DND-41 (cell line): Measurements from ENCODE around the gene B4GALNT3.

Experiments
- EZH2 ChIP-seq: IDR thresholded peaks from 3 replicates; pipeline ENCODE4 v1.6.1; 2012; ENCODE audit warnings: borderline replicate concordance, low read depth, mild to moderate bottlenecking, moderate library complexity, low read length, inconsistent platforms; ENCODE audit not compliant: severe bottlenecking
- TF ChIP-seq, protein P1 (sequence below): IDR thresholded peaks from 2 replicates; pipeline ENCODE4 v1.5.1; 2012; ENCODE audit warnings: borderline replicate concordance, low read length, moderate library complexity, mild to moderate bottlenecking; ENCODE audit not compliant: poor library complexity, severe bottlenecking; ENCODE audit errors: extremely low read depth

DNA sequence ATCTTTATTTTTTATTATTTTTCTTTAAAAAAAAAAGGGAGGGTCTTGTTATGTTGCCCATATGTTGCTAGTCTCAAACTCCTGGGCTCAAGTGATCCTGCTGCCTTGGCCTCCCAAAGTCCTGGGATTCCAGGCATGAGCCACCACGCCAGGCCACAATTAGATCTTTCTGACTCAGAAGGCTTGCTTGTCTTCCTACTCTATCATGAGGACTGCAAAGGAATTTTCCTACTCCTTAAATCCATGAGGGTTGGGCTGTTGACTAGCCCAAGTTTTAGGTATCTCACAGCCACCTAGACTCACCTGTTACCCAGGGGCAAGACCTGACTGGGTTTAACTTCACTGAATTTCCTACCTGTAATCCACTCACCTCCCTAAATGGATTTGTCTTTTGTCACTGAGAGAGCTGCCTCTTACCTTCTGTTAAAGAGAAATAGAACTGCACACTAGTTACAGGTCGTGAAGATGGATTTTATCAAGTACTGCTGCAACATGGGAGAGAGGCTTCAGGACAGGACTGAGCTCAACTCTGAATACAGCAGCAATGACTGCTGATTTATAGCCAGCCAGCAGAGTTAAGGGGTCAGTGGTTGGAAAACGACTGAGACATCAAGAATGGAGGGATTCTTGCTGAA lies 72.3 kb downstream of the B4GALNT3 start:
- TF ChIP-seq, protein P1, sequence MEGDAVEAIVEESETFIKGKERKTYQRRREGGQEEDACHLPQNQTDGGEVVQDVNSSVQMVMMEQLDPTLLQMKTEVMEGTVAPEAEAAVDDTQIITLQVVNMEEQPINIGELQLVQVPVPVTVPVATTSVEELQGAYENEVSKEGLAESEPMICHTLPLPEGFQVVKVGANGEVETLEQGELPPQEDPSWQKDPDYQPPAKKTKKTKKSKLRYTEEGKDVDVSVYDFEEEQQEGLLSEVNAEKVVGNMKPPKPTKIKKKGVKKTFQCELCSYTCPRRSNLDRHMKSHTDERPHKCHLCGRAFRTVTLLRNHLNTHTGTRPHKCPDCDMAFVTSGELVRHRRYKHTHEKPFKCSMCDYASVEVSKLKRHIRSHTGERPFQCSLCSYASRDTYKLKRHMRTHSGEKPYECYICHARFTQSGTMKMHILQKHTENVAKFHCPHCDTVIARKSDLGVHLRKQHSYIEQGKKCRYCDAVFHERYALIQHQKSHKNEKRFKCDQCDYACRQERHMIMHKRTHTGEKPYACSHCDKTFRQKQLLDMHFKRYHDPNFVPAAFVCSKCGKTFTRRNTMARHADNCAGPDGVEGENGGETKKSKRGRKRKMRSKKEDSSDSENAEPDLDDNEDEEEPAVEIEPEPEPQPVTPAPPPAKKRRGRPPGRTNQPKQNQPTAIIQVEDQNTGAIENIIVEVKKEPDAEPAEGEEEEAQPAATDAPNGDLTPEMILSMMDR: no peak
- TF ChIP-seq EZH2: no peak
